CD1c-positive myeloid dendritic cell (primary cell): ENCODE measurements around the gene DROSHA.
A peak's percentile ranks its signal among the peaks of the same experiment; 100 is the strongest.
"Not testable (repeated sequence)": the region's sequence is repeated elsewhere in the genome, so short reads cannot be mapped to it uniquely, and the experiment has no call there.

Experiments
- DNase-seq: peaks from one replicate; pipeline ENCODE4 v3.0.0-alpha.2; 2016; ENCODE audit errors: extremely low spot score

Gene DROSHA

GRCh38 chr5:31531888-31532547, at the start of gene DROSHA, which contains the start of gene C5orf22:
DROSHA (minus strand) TSS chr5:31532093; CDS start chr5:31529059, 3,034 bp downstream.
C5orf22 (plus strand) TSS chr5:31532301; CDS start chr5:31532393, 92 bp downstream.
- DNase-seq, result peak; percentile 96

GRCh38 chr5:31579558-31579957, 47.7 kb upstream of the DROSHA start:
- DNase-seq, result no peak

GRCh38 chr5:31577438-31577837, 45.5 kb upstream of the DROSHA start:
- DNase-seq, result no peak

- DNase-seq, result no peak
Observed at GRCh38 chr5:31574772-31575171, 42.9 kb upstream of the DROSHA start.

- no peak for DNase-seq
Observed at GRCh38 chr5:31573494-31574142, 41.7 kb upstream of the DROSHA start.

GRCh38 chr5:31569068-31569467, 37.2 kb upstream of the DROSHA start:
- DNase-seq, result no peak

- no peak for DNase-seq
Observed at GRCh38 chr5:31568302-31568835, 36.5 kb upstream of the DROSHA start.

GRCh38 chr5:31566362-31566761, 34.5 kb upstream of the DROSHA start:
- peak; percentile 38 for DNase-seq

- no peak for DNase-seq
Observed at GRCh38 chr5:31563216-31563615, 31.3 kb upstream of the DROSHA start.

GRCh38 chr5:31561946-31562345, 30.1 kb upstream of the DROSHA start:
- DNase-seq, result no peak

- no peak for DNase-seq
Observed at GRCh38 chr5:31559942-31560341, 28.0 kb upstream of the DROSHA start.

- DNase-seq, result no peak
Observed at GRCh38 chr5:31556461-31556860, 24.6 kb upstream of the DROSHA start.

GRCh38 chr5:31554552-31554951, 22.7 kb upstream of the DROSHA start:
- DNase-seq, result no peak

GRCh38 chr5:31553863-31554262, 22.0 kb upstream of the DROSHA start:
- DNase-seq, result no peak

GRCh38 chr5:31551878-31552277, 20.0 kb upstream of the DROSHA start:
- DNase-seq, result no peak

GRCh38 chr5:31549114-31549513, 17.2 kb upstream of the DROSHA start:
- DNase-seq, result not testable (repeated sequence)

GRCh38 chr5:31537851-31538250, 6.0 kb upstream of the DROSHA start:
- DNase-seq, result no peak

GRCh38 chr5:31537349-31537748, 5.5 kb upstream of the DROSHA start:
- DNase-seq, result no peak

GRCh38 chr5:31536873-31537272, 5.0 kb upstream of the DROSHA start:
- no peak for DNase-seq

GRCh38 chr5:31534527-31535046, 2.7 kb upstream of the DROSHA start:
- no peak for DNase-seq

GRCh38 chr5:31531543-31531887, 378 bp downstream of the DROSHA start:
- DNase-seq, result peak; percentile 56

GRCh38 chr5:31530541-31531265, 1.2 kb downstream of the DROSHA start:
- no peak for DNase-seq
